ENCODE data around the gene CD109. TPM values are rescaled to one million over a fixed set of nuclear protein-coding genes. Genes with fewer than 3 reads are reported as not detected.

CD109 gene
- total RNA-seq, 1 donor from 2014 or later, result 0.69 TPM

GRCh38 chr6:73699676-73700459, 3.9 kb downstream of the CD109 start:
- ChIA-PET POLR2A (no interaction called here), CTCF (no interaction called here)
- Mint-ChIP-seq H3K27ac (no peak overlapping the region), H3K4me1 (peaks cover 23% of the 10 kb centered on the region), H3K4me3 (no peak overlapping the region), H3K9me3 (no peaks in the 10 kb centered on the region), H3K36me3 (ENCODE audit: low read depth) (no peaks in the 10 kb centered on the region), H3K27me3 (peaks cover 32% of the 10 kb centered on the region)
- intact Hi-C loops (cut with micrococcal nuclease), result no loop called here
- DNase-seq, result no peak
- no peak for TF ChIP-seq CTCF (IDR thresholded peaks at IDR 0.05)
- no peak for ATAC-seq (ENCODE audit: low read depth)

DNA sequence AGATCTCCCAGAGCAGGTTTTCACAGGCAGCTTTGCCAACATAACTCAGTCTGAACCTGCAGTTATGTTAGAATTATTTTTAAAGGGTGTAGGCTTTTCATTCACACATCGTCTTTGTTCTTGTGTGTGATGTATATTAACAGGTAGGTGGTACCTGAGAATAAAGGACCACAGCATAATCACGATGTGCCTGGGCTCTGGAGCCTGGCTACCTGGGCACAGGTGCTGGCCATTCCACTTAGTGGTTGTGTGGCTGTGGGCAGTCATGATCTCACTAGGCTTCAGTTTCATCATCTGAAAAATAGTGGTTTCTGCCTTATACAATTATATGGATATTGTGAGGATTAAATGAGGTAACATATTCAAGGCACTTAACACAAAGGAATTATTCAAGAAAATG, 6.4 kb downstream of the CD109 start:
- H3K4me1 Mint-ChIP-seq, result no peaks in the 10 kb centered on the region
- intact Hi-C loops (cut with micrococcal nuclease), result no loop called here
- no peaks in the 10 kb centered on the region for H3K9me3 Mint-ChIP-seq
- H3K27ac Mint-ChIP-seq, result no peak overlapping the region
- H3K36me3 Mint-ChIP-seq (ENCODE audit: low read depth), result no peaks in the 10 kb centered on the region
- ChIA-PET CTCF (no interaction called here), POLR2A (no interaction called here)
- no peak for TF ChIP-seq CTCF (IDR thresholded peaks at IDR 0.05)
- DNase-seq, result no peak
- ATAC-seq (ENCODE audit: low read depth), result no peak
- H3K4me3 Mint-ChIP-seq, result no peak overlapping the region
- peaks cover 15% of the 10 kb centered on the region for H3K27me3 Mint-ChIP-seq

GRCh38 chr6:73703466-73703865, 7.5 kb downstream of the CD109 start:
- no peak for ATAC-seq (ENCODE audit: low read depth)
- CTCF ChIA-PET, result interaction anchor here (1.0 kb wide), 1 partner anchor 10 kb away, joined by 3 read pairs; no protein-coding TSS in a partner anchor
- POLR2A ChIA-PET, result no interaction called here
- no peaks in the 10 kb centered on the region for H3K36me3 Mint-ChIP-seq (ENCODE audit: low read depth)
- intact Hi-C loops (cut with micrococcal nuclease), result no loop called here
- no peak for TF ChIP-seq CTCF (IDR thresholded peaks at IDR 0.05)
- H3K4me1 Mint-ChIP-seq, result no peaks in the 10 kb centered on the region
- no peak overlapping the region for H3K27ac Mint-ChIP-seq
- no peak overlapping the region for H3K4me3 Mint-ChIP-seq
- H3K27me3 Mint-ChIP-seq, result peaks cover 10% of the 10 kb centered on the region
- no peaks in the 10 kb centered on the region for H3K9me3 Mint-ChIP-seq
- DNase-seq, result no peak

DNA sequence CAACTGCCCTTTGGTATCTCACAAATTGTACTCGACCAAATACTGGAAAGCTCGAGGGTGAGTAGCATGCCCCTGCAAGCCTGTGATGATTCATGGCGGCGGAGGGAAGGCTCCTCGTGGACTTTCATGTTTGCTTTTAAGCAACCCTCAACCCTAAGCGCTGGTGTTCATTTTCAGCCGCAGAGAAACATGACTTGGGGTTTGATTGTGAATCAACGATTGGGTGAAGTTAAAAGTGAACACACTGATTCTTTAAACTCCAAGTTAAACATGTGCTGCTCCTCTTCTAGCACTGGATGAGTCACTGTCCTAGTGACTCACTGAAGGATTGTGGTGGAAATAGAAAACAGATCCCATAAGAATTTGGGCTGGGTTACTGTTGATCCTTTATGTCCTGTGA, 8.3 kb downstream of the CD109 start:
- Mint-ChIP-seq H3K4me3 (no peak overlapping the region), H3K9me3 (no peaks in the 10 kb centered on the region), H3K4me1 (no peaks in the 10 kb centered on the region), H3K36me3 (ENCODE audit: low read depth) (no peaks in the 10 kb centered on the region), H3K27me3 (peaks cover 9% of the 10 kb centered on the region), H3K27ac (no peak overlapping the region)
- TF ChIP-seq CTCF (IDR thresholded peaks at IDR 0.05), result no peak
- POLR2A ChIA-PET, result no interaction called here
- intact Hi-C loops (cut with micrococcal nuclease), result no loop called here
- CTCF ChIA-PET, result no interaction called here
- ATAC-seq (ENCODE audit: low read depth) (no peak), DNase-seq (no peak)

- Mint-ChIP-seq H3K4me1 (no peaks in the 10 kb centered on the region), H3K27ac (no peak overlapping the region), H3K36me3 (ENCODE audit: low read depth) (no peaks in the 10 kb centered on the region), H3K4me3 (no peak overlapping the region), H3K27me3 (peaks cover 4% of the 10 kb centered on the region), H3K9me3 (no peaks in the 10 kb centered on the region)
- POLR2A ChIA-PET, result no interaction called here
- ATAC-seq (ENCODE audit: low read depth) (no peak), DNase-seq (no peak)
- intact Hi-C loops (cut with micrococcal nuclease), result no loop called here
- CTCF ChIA-PET, result no interaction called here
- no peak for TF ChIP-seq CTCF (IDR thresholded peaks at IDR 0.05)
Observed at GRCh38 chr6:73704798-73705197, 8.8 kb downstream of the CD109 start.

All from activated B cell treated with CpG ODN at 0.5 μM for 24 hours (primary cell).